COLO829 (cell line): ENCODE results near the gene KLHL12.
A peak's percentile ranks its signal among the peaks of the same experiment; 100 is the strongest.
"Not testable (repeated sequence)": the region's sequence is repeated elsewhere in the genome, so short reads cannot be mapped to it uniquely, and the experiment has no call there.

Experiments used
- DNase-seq: peaks from one replicate; pipeline ENCODE4 v3.0.0; 2012; ENCODE audit warnings: low spot score

KLHL12 gene

DNA sequence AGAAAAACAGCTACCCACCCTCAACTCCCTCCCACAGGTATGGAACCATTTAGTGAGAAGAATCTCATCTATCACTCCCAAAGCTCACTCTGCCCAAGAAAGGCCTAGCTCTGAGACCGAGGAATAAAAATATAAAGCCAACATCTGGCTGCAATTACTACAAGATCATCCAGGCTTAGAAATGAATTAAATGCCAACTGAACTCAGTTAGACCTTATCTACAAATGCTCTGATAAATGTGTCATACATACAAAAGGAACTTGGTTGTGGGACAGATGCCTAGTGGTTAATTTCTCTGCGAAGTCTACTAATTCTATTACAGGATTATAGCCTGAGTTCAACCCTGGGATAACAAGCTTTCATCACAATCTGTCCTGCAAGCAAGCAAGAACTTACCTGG lies 24.4 kb upstream of the KLHL12 start:
- DNase-seq = no peak

DNA sequence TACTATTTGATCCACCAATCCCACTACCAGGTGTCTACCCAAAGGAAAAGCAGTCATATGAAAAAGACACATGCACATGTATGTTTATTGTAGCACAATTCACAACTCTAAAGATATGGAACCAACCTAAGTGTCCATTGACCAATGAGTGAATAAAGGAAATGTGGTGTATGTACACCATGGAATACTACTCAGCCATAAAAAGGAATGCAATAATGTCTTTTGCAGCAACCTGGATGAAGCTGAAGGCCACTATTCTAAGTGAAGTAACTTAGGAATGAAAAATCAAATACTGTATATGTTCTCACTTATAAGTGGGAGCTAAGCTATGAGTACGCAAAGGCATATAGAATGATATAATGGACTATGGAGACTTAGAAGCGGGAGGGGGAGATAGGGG lies 18.4 kb upstream of the KLHL12 start:
- no peak for DNase-seq

DNA sequence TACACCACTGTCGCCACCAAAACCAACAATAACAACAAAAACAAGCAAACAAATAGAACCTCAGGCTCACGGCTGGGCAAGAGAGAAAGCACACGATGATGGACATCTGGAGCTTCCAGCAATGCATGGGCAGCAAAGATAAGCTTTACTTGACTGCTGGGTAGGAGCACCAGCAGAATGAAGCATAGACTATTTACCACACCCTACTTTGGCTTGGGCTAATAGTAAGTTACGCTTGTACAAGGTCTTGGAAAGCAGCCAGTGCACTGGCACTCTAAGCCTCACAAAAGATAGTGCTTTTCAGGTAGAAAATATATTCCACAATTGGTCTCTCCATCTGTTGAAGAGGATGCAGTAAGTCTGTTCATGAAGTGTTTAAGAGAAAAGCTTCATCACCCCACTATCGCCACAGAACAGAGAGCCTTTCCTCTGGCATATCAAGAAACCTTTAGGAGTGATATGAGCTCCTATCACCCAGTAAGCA lies 17.4 kb upstream of the KLHL12 start:
- DNase-seq = no peak

- no peak for DNase-seq
Measured at GRCh38 chr1:202942426-202942825, 15.4 kb upstream of the KLHL12 start.

DNA sequence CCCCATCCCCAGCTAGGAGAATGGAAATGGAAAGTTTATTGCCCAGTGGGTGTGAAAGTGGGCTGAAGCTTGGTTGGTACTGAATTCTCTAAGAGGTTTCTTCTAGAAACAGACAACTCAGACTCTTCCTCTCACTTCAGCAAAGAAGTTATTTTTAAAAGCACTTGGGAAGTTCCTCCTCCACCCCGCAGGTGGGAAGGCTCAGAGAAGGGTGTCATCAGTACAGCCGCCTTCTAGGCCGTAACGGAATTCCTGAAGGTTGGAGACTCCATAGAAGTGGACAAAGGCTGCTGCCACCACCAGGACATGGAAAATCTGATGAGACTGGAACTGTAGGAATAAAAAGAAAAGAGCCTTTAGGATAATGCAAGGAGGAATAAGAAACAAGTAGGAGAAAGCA lies 14.3 kb upstream of the KLHL12 start:
- no peak for DNase-seq

GRCh38 chr1:202940561-202940960 lies 13.5 kb upstream of the KLHL12 start:
- no peak for DNase-seq

GRCh38 chr1:202938287-202938925 lies 11.4 kb upstream of the KLHL12 start:
- no peak for DNase-seq

DNA sequence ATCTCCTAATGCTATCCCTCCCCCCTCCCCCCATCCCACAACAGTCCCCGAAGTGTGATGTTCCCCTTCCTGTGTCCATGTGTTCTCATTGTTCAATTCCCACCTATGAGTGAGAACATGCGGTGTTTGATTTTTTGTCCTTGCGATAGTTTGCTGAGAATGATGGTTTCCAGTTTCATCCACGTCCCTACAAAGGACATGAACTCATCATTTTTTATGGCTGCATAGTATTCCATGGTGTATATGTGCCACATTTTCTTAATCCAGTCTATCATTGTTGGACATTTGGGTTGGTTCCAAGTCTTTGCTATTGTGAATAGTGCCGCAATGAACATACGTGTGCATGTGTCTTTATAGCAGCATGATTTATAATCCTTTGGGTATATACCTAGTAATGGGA lies 9.4 kb upstream of the KLHL12 start:
- not testable (repeated sequence) for DNase-seq

GRCh38 chr1:202935844-202936243 lies 8.8 kb upstream of the KLHL12 start:
- DNase-seq = no peak

DNA sequence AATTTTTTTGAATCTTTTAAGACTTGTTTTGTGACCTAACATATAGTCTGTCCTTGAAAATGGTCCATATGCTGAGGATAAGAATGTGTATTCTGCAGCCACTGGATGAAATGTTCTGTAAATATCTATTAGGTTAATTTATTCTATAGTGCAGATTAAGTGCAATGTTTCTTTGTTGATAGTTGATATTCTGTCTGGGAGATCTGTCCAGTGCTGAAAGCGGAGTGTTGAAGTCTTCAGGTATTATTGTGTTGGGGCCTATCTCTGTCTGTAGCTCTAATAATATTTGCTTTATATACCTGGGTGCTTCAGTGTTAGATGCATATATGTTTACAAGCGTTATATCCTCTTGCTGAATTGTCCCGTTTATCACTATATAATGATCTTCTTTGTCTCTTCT lies 7.7 kb upstream of the KLHL12 start:
- no peak for DNase-seq

GRCh38 chr1:202932476-202932875 lies 5.4 kb upstream of the KLHL12 start:
- DNase-seq = no peak

- DNase-seq = no peak
Measured at GRCh38 chr1:202923533-202923932, 3.5 kb downstream of the KLHL12 start.

DNA sequence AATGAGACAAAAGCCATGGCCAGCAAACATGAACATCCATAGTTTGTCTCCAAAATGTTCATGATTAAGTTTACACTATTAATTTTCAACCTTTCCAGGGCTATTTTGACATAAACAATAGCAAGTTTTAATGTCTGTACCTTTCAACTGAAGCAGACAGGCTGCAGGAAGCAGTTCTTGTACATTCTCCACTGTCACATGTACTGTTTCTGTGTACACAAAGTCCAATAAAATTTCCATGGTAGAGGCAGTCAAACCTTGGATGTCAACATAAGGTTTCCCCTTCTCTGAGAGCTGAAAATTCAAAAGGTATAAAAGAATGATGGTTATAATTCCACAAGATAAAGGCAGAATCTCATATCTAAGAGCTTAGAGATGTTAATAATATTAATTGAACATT lies 7.4 kb downstream of the KLHL12 start:
- DNase-seq = no peak

DNA sequence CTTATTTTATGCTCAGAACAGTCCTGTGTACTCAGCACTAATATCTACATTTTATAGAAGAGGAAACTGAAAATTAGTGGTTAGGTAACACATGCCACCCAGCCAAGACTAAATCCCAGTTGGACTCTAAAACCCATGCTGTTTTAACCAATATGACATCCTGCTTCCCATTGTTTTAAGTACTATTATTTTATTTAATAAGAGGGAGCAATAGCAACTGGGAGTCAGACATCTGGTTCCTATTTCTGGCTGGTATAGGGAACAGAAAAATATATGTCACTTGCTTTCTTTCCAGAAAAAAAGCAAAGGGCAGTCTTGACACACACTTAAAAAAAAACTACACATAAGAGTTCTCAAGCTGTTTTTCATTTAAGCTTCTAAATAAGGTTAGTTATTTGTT lies 11.9 kb downstream of the KLHL12 start:
- DNase-seq = no peak

DNA sequence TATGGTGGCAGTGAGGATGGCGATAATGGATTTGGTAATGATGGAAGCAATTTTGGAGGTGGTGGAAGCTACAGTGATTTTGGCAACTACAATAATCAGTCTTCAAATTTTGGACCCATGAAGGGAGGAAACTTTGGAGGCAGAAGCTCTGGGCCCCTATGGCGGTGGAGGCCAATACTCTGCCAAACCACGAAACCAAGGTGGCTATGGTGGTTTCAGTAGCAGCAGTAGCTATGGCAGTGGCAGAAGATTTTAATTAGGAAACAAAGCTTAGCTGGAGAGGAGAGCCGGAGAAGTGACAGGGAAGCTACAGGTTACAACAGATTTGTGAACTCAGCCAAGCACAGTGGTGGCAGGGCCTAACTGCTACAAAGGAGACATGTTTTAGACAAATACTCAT lies 14.6 kb downstream of the KLHL12 start:
- not testable (repeated sequence) for DNase-seq

- no peak for DNase-seq
Measured at GRCh38 chr1:202909494-202909893, 17.5 kb downstream of the KLHL12 start.

DNA sequence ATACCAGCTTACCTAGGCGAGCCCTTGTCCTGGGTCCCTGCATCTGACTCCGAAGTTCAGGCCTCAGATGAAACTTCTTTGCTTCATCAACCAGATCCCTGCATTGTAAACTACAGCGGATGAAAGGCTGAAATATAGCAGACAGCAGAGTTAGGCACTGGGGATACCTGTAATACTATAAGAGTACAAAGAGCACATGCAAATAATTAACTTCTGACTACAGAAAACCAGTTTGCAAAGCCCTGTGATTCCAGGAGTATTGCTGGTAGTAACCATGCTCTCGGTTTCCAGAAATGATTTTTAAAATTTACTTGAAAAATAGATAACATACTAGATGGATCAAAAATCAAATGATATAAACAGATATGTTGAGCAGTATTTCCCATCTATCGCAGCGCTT lies 18.0 kb downstream of the KLHL12 start:
- no peak for DNase-seq

GRCh38 chr1:202905331-202905730 lies 21.7 kb downstream of the KLHL12 start:
- no peak for DNase-seq

DNA sequence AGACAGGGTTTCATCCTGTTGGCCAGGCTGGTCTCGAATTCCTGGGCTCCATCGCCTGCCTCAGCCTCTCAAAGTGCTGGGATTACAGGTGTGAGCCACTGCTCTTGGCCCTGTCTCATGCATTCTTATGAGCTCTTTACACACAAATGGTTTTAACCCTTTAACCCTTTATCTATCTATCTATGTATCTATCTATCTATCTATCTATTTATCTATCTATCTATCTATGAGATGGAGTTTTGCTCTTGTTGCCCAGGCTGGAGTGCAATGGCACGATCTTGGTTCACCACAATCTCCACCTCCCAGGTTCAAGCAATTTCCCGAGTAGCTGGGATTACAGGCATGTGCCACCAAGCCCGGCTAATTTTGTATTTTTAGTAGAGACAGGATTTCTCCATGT lies 23.2 kb downstream of the KLHL12 start:
- not testable (repeated sequence) for DNase-seq

DNA sequence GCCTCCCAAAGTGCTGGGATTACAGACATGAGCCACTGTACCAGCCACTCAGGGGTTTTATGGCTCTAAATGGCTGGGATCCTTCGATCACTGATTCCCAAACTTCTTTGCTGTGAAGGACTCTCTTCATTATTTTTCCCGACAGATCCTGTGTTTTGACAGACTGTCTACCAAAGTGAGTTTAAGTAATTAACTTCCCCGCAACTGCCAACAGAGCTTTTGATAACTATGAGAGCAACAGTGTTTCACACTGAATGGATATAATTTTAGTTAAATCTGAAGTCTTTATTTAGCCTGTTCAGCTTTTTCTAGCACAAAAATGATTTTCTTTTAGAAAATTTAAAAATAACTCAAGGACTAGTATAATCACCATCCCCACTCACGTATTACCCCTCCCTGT lies 25.5 kb downstream of the KLHL12 start:
- DNase-seq = no peak

DNA sequence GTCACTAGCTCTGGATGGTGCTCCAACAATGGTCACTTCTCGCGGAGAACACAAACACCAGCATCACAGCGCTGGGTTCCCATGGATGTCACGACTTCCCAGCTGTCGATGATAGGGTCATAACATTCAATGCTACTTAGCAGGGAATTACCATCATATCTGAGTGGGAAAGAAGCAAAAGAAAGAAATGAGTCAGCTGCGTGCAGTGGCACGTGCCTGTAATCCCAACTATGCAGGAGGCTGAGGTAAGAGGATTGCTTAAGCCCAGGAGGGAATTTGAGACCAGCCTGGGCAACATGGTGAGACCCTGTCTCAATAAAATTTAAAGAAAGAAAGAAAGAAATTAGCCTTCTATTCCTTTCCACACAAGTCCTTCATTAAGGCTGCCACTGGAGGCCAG lies 34.5 kb downstream of the KLHL12 start:
- DNase-seq = no peak

GRCh38 chr1:202890392-202890791 lies 36.6 kb downstream of the KLHL12 start:
- no peak for DNase-seq

DNA sequence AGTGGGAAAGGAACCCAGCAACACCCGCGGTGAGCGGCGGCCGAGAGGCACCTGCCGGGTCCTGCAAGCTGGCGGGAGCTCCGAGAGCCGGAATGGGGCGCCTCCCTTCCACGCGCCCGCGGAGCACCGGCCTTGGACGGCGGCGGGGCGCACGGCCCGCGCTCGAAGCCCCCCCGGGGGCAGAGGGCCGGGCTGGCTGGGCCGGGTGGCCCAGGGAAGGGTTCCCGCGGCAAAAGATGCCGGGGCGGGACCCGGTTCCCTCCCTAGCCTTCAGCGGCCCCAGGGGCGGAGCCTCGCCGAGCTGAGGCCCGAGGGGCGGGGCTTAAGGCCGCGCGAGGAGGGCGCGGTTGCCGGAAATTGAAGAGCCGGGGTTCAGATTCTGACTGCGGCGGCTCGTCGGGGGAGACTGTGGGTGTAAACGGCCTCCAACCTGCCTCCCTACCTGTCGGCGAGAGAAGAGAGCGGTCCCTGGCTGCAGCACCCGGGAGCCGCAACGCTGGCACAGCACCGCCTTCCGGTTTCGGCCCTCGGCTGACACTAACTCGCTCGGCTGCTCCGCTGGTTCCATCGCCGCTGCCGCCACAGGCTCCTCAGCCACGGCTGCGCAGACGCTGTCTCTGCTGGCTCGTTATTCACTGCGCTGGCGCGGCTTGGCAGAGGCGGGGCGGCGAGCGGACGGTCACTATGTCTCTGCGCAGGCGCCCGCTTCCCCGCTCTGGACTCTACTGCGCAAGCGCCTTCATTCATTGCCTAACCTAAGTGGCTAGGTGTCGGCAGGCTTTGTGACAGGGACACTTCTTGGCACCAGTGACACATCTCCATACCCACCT lies 38.3 kb downstream of the KLHL12 start, which contains the start of gene RABIF:
Gene RABIF (minus strand): TSS at position 619 of the 830 bp plus-strand sequence. CDS start 51 bp downstream, at position 568.
- DNase-seq = peak; percentile 100

GRCh38 chr1:202888221-202888530 lies 38.9 kb downstream of the KLHL12 start:
- peak; percentile 46 for DNase-seq
